Activated naive CD4-positive, alpha-beta T cell treated with anti-CD3 and anti-CD28 coated beads, Interleukin-2, amount 10 ng/mL, durations not matched to agents 5 hours and 36 hours (primary cell): ENCODE results near the gene SGK1. TPM values are rescaled to one million over a fixed set of nuclear protein-coding genes. Genes with fewer than 3 reads are reported as not detected.

Source experiments
- total RNA-seq, 2 experiments: library from RNA; stranded (reverse); gene quantifications; one replicate each; pipeline ENCODE4 v1.2.3, GENCODE V29; 2021

Gene SGK1
- total RNA-seq, result 10 to 100 TPM; 53.9 to 56.4 TPM

GRCh38 chr6:134317471-134318131 is at the start of gene SGK1:
Gene SGK1 (minus strand): TSS chr6:134318112. CDS start chr6:134317460, 652 bp downstream.

